Measurements from ENCODE around the gene ROMO1. TPM values are rescaled to one million over a fixed set of nuclear protein-coding genes. Genes with fewer than 3 reads are reported as not detected.
A peak's percentile ranks its signal among the peaks of the same experiment; 100 is the strongest.
"Not testable (repeated sequence)": the region's sequence is repeated elsewhere in the genome, so short reads cannot be mapped to it uniquely, and the experiment has no call there.

ROMO1 gene
- total RNA-seq, 1 experiment from 2014 or later: 407 TPM

DNA sequence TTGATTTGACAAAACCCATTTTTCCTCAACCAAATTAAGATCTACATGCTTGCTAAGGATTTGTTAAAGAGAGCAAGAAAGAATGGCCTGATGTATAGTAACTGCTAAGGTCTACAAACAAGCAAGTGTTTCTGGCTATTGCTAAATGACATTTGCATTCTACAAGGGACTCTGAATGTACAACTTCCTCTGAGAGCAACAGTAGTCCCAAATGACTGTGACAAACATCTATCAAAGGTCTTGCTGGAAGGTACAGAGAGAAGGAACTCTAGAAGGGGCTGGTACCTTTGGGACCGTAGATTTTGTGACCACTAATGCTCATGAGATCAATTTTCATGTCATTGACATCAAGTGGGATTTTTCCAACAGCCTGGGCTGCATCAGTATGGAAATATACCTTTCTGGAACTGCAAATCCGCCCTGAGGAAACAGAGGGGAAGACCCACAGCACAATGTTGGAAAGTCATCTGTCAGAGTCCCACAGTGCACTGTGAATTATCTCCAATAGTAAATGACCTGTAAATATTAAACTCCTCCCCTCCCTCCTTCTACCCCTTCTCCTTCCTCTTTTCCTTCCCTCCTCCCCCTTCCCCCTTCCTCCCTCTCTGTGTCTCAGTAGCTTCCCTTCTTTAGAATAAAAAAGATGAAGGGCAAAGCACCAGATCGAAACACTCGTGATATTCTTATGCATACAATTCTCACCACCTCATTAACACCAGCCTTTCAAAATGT is 18.6 kb upstream of the ROMO1 start:
- DNase-seq (ENCODE audit: low spot score): no peak

DNA sequence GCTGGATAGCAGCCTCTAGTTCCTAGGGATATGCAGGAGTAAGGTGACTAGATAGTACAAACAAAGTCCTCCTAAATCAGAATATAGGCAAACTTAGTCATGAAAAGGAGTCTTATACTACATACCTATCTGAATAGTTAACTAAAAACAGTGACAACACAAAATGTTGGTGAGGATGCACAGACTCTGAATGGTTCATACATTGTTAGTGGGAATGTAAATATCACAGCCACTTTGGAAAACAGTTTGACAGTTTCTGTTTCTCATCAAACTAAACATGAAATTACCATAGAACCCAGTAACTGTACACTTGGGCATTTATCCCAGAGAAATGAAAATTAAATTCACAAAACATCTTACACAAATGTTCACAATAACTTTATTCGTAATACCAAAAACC is 17.2 kb upstream of the ROMO1 start:
- no peak for DNase-seq (ENCODE audit: low spot score)

DNA sequence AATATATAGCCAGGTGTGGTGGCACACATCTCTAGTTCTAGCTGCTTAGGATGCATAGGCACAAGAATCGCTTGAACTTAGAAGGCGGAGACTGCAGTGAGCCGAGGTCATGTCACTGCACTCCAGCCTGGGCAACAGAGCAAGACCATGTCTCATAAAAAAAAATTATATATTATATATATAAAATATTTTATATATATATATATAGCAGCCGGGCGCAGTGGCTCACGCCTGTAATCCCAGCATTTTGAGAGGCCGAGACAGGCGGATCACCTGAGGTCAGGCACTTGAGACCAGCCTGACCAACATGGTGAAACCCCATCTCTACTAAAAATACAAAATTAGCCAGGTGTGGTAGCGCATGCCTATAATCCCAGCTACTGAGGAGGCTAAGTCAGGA is 13.8 kb upstream of the ROMO1 start:
- DNase-seq (ENCODE audit: low spot score): not testable (repeated sequence)

DNA sequence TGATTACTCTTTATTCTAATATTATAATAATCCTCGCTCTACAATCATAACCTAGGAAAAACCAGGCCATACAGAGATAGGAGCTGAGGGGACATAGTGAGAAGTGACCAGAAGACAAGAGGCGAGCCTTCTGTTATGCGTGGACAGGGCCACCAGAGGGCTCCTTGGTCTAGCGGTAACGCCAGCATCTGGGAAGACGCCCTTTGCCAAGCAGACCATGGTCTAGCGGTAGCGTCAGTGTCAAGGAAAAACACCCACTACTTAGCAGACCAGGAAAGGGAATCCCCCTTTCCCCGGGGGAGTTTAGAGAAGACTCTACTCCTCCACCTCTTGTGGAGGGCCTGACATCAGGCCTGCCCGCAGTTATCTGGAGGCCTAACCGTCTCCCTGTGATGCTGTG is 12.3 kb upstream of the ROMO1 start:
- DNase-seq (ENCODE audit: low spot score): not testable (repeated sequence)

- no peak for DNase-seq (ENCODE audit: low spot score)
Observed at GRCh38 chr20:35690265-35690664, 8.9 kb upstream of the ROMO1 start.

- DNase-seq (ENCODE audit: low spot score): no peak
Observed at GRCh38 chr20:35695245-35695749, 3.9 kb upstream of the ROMO1 start.

DNA sequence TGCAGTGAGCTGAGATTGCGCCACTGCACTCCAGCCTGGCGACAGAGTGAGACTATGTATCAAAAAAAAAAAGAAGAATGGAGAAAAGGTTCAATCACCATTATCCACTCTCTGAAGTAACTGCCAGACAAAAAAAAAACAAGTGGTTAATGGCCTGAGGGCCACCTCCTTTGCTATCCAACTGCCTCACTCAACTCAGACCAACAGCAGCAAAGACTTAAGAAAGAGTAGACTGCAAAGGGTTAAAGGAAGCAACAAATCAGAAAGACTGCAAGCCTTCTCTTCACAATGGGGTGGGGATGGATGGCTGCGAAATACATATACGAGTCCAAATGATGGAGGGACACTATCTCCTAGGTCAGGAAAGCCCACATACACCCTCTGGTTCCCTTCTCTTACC is 3.2 kb upstream of the ROMO1 start:
- no peak for DNase-seq (ENCODE audit: low spot score)

DNA sequence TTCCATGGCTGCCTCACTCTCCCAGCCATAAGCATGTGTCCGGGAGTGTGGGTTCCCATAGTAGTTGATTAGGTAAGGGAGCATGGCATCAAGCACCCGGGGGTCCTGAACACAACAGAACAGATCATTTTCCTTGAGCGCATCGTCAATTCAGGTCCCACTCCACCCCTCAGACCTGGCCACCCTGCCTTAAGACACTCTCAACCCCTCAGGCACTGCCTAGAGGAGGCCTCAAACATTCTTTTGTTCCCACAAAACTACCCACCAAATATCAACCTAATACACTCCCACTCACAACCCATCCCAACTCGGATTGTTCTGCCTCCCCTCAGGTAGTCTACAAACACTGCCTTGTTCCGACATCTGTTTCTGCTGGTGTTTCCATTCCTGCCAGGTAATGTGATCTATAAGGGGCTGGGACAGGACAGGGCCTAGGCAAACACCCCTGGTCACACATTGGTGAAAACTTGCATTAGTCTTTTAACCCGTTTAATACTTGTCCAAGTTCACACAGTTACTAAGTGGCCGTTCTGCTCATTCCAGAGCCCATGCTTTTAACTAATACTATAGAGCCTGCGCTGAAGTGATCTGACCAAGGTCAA is 1.4 kb upstream of the ROMO1 start:
- no peak for DNase-seq (ENCODE audit: low spot score)

DNA sequence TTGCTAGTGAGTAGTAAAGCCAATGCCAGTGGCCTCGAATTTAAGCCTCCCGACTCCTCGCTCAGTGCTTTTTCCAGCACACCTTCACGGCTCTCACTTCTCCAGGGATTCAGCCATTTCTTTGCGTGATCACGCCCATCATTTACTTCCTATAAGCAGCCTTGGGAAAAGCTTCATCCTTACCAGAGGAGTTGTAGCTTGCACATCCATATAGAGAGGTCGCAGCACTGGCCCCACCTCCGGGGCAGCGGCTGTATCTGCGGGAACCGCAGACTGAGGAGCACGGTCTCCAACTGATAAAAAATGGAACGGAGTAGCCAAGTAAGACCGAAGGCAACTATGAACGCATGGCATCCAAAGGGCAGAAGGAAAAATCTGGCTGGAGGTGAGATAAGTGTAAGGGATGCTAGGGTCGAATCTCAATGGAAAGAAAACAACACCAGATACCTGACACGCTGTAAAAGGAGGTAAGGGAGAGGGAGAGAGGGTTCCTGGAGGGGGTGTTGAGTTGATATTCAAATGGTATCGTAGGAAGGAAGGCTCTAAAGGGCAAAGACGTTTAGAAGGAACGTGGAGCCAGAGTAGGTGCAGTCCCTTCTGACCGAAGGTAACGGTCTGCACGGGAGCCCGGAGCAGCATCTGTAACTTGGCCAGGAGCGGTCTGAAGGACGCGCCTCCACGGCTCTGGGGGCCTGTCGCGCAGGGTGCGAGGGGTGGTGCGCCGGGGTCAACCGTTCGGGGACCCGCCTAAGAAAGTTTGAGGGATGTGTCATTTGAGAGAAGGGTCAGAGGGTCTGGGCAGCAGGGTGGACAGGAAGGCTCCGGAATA is 693 bp upstream of the ROMO1 start:
- DNase-seq (ENCODE audit: low spot score): no peak

DNA sequence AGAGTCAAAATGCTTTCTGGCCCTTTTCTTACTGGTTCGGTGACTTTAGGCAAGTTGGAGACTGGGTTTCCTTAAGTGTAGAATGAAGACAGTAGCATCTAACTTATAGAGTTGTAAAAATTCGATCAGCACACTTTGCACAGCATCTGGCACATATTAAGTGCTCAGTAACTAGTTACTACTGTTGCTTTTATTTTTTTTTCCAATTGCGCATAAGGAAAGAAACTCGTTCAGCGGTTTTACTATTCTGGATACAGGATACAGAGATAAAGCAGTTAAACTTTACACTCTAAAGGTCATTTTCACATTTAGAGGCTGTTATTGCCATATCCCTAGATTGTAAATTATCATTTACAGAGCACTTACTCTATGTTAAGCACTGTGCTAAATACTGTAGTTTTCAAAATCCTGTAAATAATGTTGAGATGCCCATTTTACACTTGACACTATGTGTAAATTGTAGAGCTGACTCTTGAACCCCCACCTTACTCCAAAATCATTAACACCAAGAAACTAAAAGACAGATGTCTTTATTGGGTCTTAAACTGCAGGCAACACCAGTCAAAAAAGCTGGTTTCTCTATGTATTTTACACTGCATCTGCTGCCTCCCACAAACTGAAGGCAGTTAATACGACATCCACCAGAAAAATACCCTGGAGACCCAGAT is 886 bp downstream of the ROMO1 start:
- no peak for DNase-seq (ENCODE audit: low spot score)

DNA sequence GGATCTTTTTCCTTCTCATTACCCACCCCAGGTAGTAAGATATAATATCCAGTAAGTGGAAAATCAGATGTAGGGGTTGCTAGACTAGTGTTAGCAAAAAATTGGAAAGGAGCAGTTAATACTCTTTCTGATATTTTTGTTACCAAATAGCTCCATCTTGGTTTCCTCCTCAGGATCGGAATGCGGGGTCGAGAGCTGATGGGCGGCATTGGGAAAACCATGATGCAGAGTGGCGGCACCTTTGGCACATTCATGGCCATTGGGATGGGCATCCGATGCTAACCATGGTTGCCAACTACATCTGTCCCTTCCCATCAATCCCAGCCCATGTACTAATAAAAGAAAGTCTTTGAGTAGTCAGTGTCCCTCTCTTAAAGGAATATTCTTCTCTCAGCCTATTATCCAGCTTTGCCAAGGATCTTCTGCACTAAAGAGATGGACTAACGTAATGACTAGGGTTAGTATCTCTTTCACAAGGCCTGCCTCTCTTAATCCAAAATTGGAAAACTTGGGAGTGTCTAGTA is 1.5 kb downstream of the ROMO1 start:
- DNase-seq (ENCODE audit: low spot score): no peak

DNA sequence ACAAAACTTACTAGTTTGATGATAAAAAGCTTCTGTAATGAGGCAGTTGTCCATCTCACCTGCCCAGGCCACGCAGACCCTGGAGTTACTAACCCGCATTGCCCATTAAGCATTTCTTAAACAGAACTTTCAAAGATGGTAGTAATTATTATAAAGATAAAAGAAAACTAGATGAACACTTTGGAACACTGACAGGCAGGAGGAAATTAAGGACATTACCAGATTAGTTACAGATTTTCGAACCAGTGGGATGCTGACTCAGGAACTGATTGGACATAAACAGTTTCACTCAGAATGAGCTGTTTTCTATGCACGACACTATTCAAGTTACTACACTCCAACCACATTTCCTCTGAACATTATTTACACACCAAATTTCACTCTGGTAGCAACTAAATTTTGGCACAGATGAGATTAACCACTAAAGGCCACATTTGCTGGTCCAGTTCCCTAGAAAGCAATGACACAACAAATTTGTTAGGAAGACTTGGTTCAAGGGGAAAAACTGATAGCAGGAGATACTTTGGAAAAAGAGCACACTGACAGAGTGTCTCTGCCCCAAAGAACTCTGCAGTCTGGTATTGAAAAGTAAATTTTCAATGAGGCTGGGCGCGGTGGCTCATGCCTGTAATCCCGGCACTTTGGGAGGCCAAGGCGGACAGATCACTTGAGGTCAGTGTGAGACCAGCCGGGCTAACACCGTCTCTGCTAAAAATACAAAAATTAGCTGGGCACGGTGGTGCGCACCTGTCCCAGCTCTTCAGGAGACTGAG is 3.0 kb downstream of the ROMO1 start:
- DNase-seq (ENCODE audit: low spot score): peak; percentile 23

- no peak for DNase-seq (ENCODE audit: low spot score)
Observed at GRCh38 chr20:35702824-35703695, 3.9 kb downstream of the ROMO1 start.

- no peak for DNase-seq (ENCODE audit: low spot score)
Observed at GRCh38 chr20:35704514-35705261, 5.5 kb downstream of the ROMO1 start.

GRCh38 chr20:35705894-35706293 is 6.7 kb downstream of the ROMO1 start:
- DNase-seq (ENCODE audit: low spot score): not testable (repeated sequence)

GRCh38 chr20:35706591-35707529 is 7.7 kb downstream of the ROMO1 start:
- not testable (repeated sequence) for DNase-seq (ENCODE audit: low spot score)

GRCh38 chr20:35708502-35708901 is 9.3 kb downstream of the ROMO1 start:
- no peak for DNase-seq (ENCODE audit: low spot score)

- no peak for DNase-seq (ENCODE audit: low spot score)
Observed at GRCh38 chr20:35709259-35709658, 10.1 kb downstream of the ROMO1 start.
